ENCODE data around the gene SELENBP1. TPM values are rescaled to one million over a fixed set of nuclear protein-coding genes. Genes with fewer than 3 reads are reported as not detected.
"Not testable (repeated sequence)": the region's sequence is repeated elsewhere in the genome, so short reads cannot be mapped to it uniquely, and the experiment has no call there.

Gene SELENBP1
- total RNA-seq, 1 donor from 2014 or later: 74.6 TPM

GRCh38 chr1:151367658-151368392, 4.7 kb downstream of the SELENBP1 start:
- H3K36me3 ChIP-seq (ENCODE audit: control insufficient read depth in 3 of 3, insufficient read depth in 3 of 3, low read length in 3 of 3): peaks cover 31 to 44% (median 38%) of the 10 kb centered on the region in 3 donors

DNA sequence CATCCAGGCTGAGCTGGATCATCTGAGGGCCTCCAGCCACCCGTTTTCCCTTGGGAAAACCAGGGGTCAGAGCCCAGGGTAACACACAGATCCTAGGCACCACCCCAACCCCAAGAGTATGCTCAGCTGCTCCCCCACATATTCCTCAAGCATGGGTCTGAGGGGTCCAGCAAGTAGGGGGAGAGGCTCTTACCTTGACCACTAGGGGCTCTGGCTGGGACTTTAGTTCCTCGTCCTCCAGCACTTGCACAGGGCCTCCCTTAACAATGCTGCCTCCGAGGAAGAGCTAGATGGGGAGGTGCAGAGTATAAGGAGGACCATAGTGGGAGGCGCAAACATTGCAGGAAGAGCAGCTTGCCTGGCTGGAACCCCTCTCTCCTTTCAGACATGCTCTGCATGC, 7.5 kb downstream of the SELENBP1 start:
- H3K27me3 ChIP-seq (ENCODE audit: control insufficient read depth in 3 of 3, insufficient read depth in 3 of 3, low read length in 3 of 3): no peaks in the 10 kb centered on the region
- no peak overlapping the region for H3K9ac ChIP-seq (ENCODE audit: low read depth in 1 of 3, low read length in 3 of 3)
- peaks cover 31 to 47% (median 38%) of the 10 kb centered on the region in 3 donors for H3K36me3 ChIP-seq (ENCODE audit: control insufficient read depth in 3 of 3, insufficient read depth in 3 of 3, low read length in 3 of 3)
- H3K9me3 ChIP-seq (ENCODE audit: control insufficient read depth in 3 of 3, low read length in 3 of 3): no peaks in the 10 kb centered on the region
- H3K4me3 ChIP-seq (ENCODE audit: low read length in 3 of 3): no peak overlapping the region
- no peak overlapping the region for H3K27ac ChIP-seq (ENCODE audit: low read depth, low read length)
- H3K4me1 ChIP-seq (ENCODE audit: control insufficient read depth in 3 of 3, insufficient read depth in 3 of 3, low read length in 3 of 3): peaks cover 26 to 27% (median 26%) of the 10 kb centered on the region in 3 donors

More at GRCh38 chr1:151367658-151368392, 4.7 kb downstream of the SELENBP1 start:
- peaks cover 47 to 52% (median 49%) of the 10 kb centered on the region in 3 donors for H3K4me1 ChIP-seq (ENCODE audit: control insufficient read depth in 3 of 3, insufficient read depth in 3 of 3, low read length in 3 of 3)
- peak overlapping the region; percentile 59 for H3K27ac ChIP-seq (ENCODE audit: low read depth, low read length)
- H3K27me3 ChIP-seq (ENCODE audit: control insufficient read depth in 3 of 3, insufficient read depth in 3 of 3, low read length in 3 of 3): no peaks in the 10 kb centered on the region
- H3K9ac ChIP-seq (ENCODE audit: low read depth in 1 of 3, low read length in 3 of 3): peak overlapping the region in 1 of 3 donors; percentile 25
- no peak overlapping the region for H3K4me3 ChIP-seq (ENCODE audit: low read length in 3 of 3)
- no peaks in the 10 kb centered on the region for H3K9me3 ChIP-seq (ENCODE audit: control insufficient read depth in 3 of 3, low read length in 3 of 3)

- peaks cover 28 to 41% (median 32%) of the 10 kb centered on the region in 3 donors for H3K36me3 ChIP-seq (ENCODE audit: control insufficient read depth in 3 of 3, insufficient read depth in 3 of 3, low read length in 3 of 3)
- H3K9me3 ChIP-seq (ENCODE audit: control insufficient read depth in 3 of 3, low read length in 3 of 3): no peaks in the 10 kb centered on the region
Observed at GRCh38 chr1:151362308-151363155, 10.0 kb downstream of the SELENBP1 start.

GRCh38 chr1:151361883-151362282, 10.6 kb downstream of the SELENBP1 start:
- peaks cover 28 to 41% (median 32%) of the 10 kb centered on the region in 3 donors for H3K36me3 ChIP-seq (ENCODE audit: control insufficient read depth in 3 of 3, insufficient read depth in 3 of 3, low read length in 3 of 3)
- no peaks in the 10 kb centered on the region for H3K4me1 ChIP-seq (ENCODE audit: control insufficient read depth in 3 of 3, insufficient read depth in 3 of 3, low read length in 3 of 3)
- H3K27me3 ChIP-seq (ENCODE audit: control insufficient read depth in 3 of 3, insufficient read depth in 3 of 3, low read length in 3 of 3): no peaks in the 10 kb centered on the region
- no peaks in the 10 kb centered on the region for H3K9me3 ChIP-seq (ENCODE audit: control insufficient read depth in 3 of 3, low read length in 3 of 3)
- H3K9ac ChIP-seq (ENCODE audit: low read depth in 1 of 3, low read length in 3 of 3): no peak overlapping the region
- no peak overlapping the region for H3K27ac ChIP-seq (ENCODE audit: low read depth, low read length)
- H3K4me3 ChIP-seq (ENCODE audit: low read length in 3 of 3): no peak overlapping the region

More at GRCh38 chr1:151362308-151363155, 10.0 kb downstream of the SELENBP1 start:
- Histone ChIP-seq H3K27ac (ENCODE audit: low read depth, low read length) (no peak overlapping the region), H3K9ac (ENCODE audit: low read depth in 1 of 3, low read length in 3 of 3) (no peak overlapping the region), H3K4me1 (ENCODE audit: control insufficient read depth in 3 of 3, insufficient read depth in 3 of 3, low read length in 3 of 3) (peaks cover 2 to 3% (median 2%) of the 10 kb centered on the region in 3 donors), H3K4me3 (ENCODE audit: low read length in 3 of 3) (no peak overlapping the region), H3K27me3 (ENCODE audit: control insufficient read depth in 3 of 3, insufficient read depth in 3 of 3, low read length in 3 of 3) (no peaks in the 10 kb centered on the region)

GRCh38 chr1:151356696-151357095, 15.8 kb downstream of the SELENBP1 start:
- no peaks in the 10 kb centered on the region for H3K4me1 ChIP-seq (ENCODE audit: control insufficient read depth in 3 of 3, insufficient read depth in 3 of 3, low read length in 3 of 3)
- no peak overlapping the region for H3K4me3 ChIP-seq (ENCODE audit: low read length in 3 of 3)
- H3K36me3 ChIP-seq (ENCODE audit: control insufficient read depth in 3 of 3, insufficient read depth in 3 of 3, low read length in 3 of 3): no peaks in the 10 kb centered on the region
- no peaks in the 10 kb centered on the region for H3K9me3 ChIP-seq (ENCODE audit: control insufficient read depth in 3 of 3, low read length in 3 of 3)
- H3K27ac ChIP-seq (ENCODE audit: low read depth, low read length): no peak overlapping the region
- no peak overlapping the region for H3K9ac ChIP-seq (ENCODE audit: low read depth in 1 of 3, low read length in 3 of 3)
- H3K27me3 ChIP-seq (ENCODE audit: control insufficient read depth in 3 of 3, insufficient read depth in 3 of 3, low read length in 3 of 3): no peaks in the 10 kb centered on the region

GRCh38 chr1:151352021-151352718, 20.3 kb downstream of the SELENBP1 start:
- H3K27me3 ChIP-seq (ENCODE audit: control insufficient read depth in 3 of 3, insufficient read depth in 3 of 3, low read length in 3 of 3): no peaks in the 10 kb centered on the region
- no peaks in the 10 kb centered on the region for H3K36me3 ChIP-seq (ENCODE audit: control insufficient read depth in 3 of 3, insufficient read depth in 3 of 3, low read length in 3 of 3)
- no peak overlapping the region for H3K4me3 ChIP-seq (ENCODE audit: low read length in 3 of 3)
- H3K27ac ChIP-seq (ENCODE audit: low read depth, low read length): no peak overlapping the region
- H3K4me1 ChIP-seq (ENCODE audit: control insufficient read depth in 3 of 3, insufficient read depth in 3 of 3, low read length in 3 of 3): peaks cover 0 to 8% (median 3%) of the 10 kb centered on the region in 3 donors
- no peak overlapping the region for H3K9ac ChIP-seq (ENCODE audit: low read depth in 1 of 3, low read length in 3 of 3)
- H3K9me3 ChIP-seq (ENCODE audit: control insufficient read depth in 3 of 3, low read length in 3 of 3): no peaks in the 10 kb centered on the region

DNA sequence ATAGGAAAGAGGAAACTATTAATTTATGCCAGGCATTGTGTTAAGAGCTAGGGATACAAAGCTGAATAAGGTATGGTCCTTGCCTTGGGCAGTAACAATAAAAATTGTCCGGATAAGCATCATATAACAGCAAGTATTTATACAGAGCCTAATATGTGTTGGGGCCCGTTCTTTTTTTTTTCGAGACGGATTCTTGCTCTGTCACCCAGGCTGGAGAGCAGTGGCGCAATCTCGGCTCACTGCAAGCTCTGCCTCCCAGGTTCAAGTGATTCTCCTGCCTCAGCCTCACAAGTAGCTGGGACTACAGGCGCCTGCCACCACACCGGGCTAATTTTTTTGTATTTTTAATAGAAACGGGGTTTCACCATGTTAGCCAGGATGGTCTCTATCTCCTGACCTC, 22.2 kb downstream of the SELENBP1 start:
- peaks cover 9 to 15% (median 14%) of the 10 kb centered on the region in 3 donors for H3K4me1 ChIP-seq (ENCODE audit: control insufficient read depth in 3 of 3, insufficient read depth in 3 of 3, low read length in 3 of 3)
- not testable (repeated sequence) for H3K27ac ChIP-seq (ENCODE audit: low read depth, low read length); H3K4me3 ChIP-seq (ENCODE audit: low read length in 3 of 3); H3K9me3 ChIP-seq (ENCODE audit: control insufficient read depth in 3 of 3, low read length in 3 of 3); H3K27me3 ChIP-seq (ENCODE audit: control insufficient read depth in 3 of 3, insufficient read depth in 3 of 3, low read length in 3 of 3); H3K36me3 ChIP-seq (ENCODE audit: control insufficient read depth in 3 of 3, insufficient read depth in 3 of 3, low read length in 3 of 3); H3K9ac ChIP-seq (ENCODE audit: low read depth in 1 of 3, low read length in 3 of 3)

DNA sequence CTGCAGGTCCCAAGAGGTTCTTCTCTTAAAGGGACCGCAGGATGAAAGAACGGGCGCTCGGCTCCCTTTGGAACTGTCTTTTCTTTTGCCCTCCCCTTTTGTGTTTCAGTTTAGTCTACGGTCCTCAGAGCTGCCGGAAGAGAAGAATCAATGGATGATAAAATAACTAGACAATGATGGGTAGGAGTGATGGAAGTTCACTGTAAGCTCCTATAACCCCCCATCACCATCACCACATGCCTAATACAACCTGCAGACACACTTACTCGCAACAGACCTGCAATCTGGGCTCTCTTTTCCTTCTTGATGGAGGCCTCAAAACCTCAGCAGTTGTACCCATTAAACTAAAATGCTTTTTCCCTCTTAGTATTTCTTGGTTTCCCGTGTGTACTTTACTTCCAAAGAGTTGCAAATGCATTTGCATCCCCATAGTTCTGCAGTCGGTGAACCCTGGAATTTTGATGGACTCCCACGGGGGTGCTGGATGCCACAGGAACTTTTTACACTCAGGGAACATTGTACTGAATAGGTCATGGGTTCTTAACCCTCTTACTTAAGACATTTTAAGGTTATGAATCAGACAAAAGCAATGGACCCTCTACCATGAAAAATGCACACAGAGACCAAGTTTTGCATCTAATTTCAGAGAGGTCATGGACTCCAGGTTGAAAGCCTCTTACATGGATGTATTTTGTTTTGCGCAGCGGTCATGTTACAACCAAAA, 24.8 kb downstream of the SELENBP1 start:
- H3K4me1 ChIP-seq (ENCODE audit: control insufficient read depth in 3 of 3, insufficient read depth in 3 of 3, low read length in 3 of 3): peaks cover 9 to 15% (median 14%) of the 10 kb centered on the region in 3 donors
- peaks cover 27 to 30% (median 28%) of the 10 kb centered on the region in 3 donors for H3K36me3 ChIP-seq (ENCODE audit: control insufficient read depth in 3 of 3, insufficient read depth in 3 of 3, low read length in 3 of 3)
- H3K27ac ChIP-seq (ENCODE audit: low read depth, low read length): peak overlapping the region; percentile 95
- H3K9me3 ChIP-seq (ENCODE audit: control insufficient read depth in 3 of 3, low read length in 3 of 3): no peaks in the 10 kb centered on the region
- H3K4me3 ChIP-seq (ENCODE audit: low read length in 3 of 3): peak overlapping the region; percentile 66 to 94 (median 93)
- H3K27me3 ChIP-seq (ENCODE audit: control insufficient read depth in 3 of 3, insufficient read depth in 3 of 3, low read length in 3 of 3): no peaks in the 10 kb centered on the region
- peak overlapping the region in 2 of 3 donors; percentile 58 to 89 for H3K9ac ChIP-seq (ENCODE audit: low read depth in 1 of 3, low read length in 3 of 3)
